ENCODE data around the gene KIF21A. TPM values are rescaled to one million over a fixed set of nuclear protein-coding genes. Genes with fewer than 3 reads are reported as not detected.

Gene KIF21A
- total RNA-seq, 4 donors from 2014 or later: 19.7 to 56.1 (median 29.4) TPM

DNA sequence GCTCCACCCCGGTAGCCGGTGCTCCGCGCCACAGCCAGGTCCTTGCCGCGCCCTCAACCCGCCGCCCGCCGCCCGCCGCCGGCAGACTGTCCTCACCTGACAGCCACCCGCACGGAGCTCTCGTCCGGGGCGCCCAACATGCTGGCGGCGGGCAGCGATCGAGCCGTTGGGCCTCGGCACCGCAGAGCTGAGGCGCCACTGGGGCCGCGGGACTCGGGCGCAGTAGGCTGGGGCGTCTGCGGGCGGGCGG lies 164 bp downstream of the KIF21A start:
- peak in 1 of 4 donors; percentile 80 for TF ChIP-seq POLR2A (IDR thresholded peaks at IDR 0.05)
- TF ChIP-seq, protein P1, sequence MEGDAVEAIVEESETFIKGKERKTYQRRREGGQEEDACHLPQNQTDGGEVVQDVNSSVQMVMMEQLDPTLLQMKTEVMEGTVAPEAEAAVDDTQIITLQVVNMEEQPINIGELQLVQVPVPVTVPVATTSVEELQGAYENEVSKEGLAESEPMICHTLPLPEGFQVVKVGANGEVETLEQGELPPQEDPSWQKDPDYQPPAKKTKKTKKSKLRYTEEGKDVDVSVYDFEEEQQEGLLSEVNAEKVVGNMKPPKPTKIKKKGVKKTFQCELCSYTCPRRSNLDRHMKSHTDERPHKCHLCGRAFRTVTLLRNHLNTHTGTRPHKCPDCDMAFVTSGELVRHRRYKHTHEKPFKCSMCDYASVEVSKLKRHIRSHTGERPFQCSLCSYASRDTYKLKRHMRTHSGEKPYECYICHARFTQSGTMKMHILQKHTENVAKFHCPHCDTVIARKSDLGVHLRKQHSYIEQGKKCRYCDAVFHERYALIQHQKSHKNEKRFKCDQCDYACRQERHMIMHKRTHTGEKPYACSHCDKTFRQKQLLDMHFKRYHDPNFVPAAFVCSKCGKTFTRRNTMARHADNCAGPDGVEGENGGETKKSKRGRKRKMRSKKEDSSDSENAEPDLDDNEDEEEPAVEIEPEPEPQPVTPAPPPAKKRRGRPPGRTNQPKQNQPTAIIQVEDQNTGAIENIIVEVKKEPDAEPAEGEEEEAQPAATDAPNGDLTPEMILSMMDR (IDR thresholded peaks at IDR 0.05): no peak
- no CpG with 5 or more reads among the region's 34 CpGs for WGBS, 2 donors
- Histone ChIP-seq H3K9me3 (no peaks in the 10 kb centered on the region), H3K27ac (peak overlapping the region; percentile 84 to 92 (median 88)), H3K4me1 (peaks cover 4 to 35% (median 13%) of the 10 kb centered on the region in 3 donors), H3K4me3 (peak overlapping the region; percentile 68 to 92 (median 87)), H3K27me3 (no peaks in the 10 kb centered on the region), H3K36me3 (no peaks in the 10 kb centered on the region)
- intact Hi-C loops (cut with DNase I): no loop called here
- DNase-seq: no peak

DNA sequence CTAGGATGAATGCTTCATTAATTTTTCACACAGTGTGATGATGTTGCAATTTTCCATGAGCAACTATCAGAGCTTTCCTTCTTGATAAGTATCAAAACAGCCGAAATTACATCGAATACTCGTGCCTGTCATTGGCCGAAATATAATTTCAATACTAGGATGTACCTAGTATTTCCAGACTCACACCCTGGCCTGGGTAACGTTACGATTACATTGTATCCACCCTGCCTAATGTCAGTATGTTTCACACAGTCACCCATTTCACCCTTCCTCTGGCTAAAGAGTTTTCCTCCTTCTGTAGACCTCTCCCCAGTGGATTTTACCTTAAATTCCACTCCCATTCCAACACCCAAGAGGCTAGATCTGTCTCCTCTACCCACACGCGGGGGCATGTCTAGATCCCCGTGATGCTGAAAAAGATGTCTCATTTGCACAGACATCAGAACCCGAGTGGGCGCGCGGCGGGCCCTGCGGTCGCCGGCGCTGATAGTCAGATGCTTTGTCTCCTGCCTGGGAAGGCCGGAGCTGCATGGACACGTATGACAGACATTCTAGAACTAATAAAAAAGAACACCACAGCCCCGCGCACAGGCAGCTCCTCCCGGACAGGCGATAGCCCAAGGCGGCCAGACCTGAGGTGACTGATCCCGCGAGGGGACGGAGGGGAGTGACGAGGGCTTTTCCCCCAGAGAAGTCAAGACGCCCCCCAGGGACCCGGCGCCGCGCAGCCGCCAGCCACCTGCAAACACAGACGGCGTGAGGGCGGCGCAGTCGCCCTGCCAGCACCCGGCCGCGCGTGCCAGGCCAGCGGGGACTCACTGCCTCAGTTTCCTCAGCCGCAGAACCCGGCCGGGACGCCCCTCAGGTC lies 723 bp downstream of the KIF21A start:
- DNase-seq: no peak
- Histone ChIP-seq H3K9me3 (no peaks in the 10 kb centered on the region), H3K4me3 (peak overlapping the region; percentile 68 to 92 (median 87)), H3K4me1 (peaks cover 4 to 35% (median 13%) of the 10 kb centered on the region in 3 donors), H3K27me3 (no peaks in the 10 kb centered on the region), H3K36me3 (no peaks in the 10 kb centered on the region), H3K27ac (peak overlapping the region; percentile 84 to 92 (median 88))
- intact Hi-C loops (cut with DNase I): no loop called here
- TF ChIP-seq, protein P1 (IDR thresholded peaks at IDR 0.05): no peak
- no peak for TF ChIP-seq POLR2A (IDR thresholded peaks at IDR 0.05)
- WGBS, 2 donors: 6 to 9% methylated on average over 19 to 23 of the region's 49 CpGs

DNA sequence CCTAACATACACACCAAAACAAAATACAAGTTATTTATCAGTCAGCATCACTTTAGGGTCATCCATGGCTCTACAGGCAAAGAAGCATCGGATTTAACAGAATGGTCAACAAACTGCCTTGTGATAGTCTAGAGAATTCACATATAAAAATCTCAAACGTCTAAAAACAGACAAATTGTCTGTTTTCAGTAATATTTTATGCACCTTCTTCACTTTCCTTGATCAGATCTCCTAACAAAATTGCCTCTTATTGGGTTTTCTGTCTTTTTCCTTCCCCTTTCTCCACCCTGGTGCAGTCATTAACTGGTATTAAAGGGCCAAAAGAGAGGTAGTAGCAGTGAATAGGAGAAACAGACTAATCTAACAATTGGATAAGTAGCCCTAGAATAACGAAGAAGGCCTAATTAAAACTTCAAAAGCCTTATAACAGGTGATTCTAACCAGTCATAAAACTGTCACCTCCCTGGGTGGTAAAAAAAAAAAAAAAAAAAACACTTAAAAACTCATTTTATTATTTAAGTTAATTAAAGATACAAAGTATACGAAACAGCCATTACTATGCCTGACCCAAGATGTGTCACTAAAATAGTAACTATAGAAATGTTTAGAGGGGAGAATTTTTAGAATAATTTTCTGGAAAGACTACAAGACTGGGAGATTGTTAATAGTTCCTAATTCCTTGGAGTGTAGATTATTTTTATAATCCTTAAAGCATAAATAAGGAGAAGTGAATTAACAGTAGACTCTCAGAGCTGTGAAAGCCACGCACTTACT lies 1.5 kb downstream of the KIF21A start:
- Histone ChIP-seq H3K27me3 (no peaks in the 10 kb centered on the region), H3K4me3 (peak overlapping the region; percentile 68 to 92 (median 87)), H3K4me1 (peaks cover 4 to 35% (median 13%) of the 10 kb centered on the region in 3 donors), H3K36me3 (no peaks in the 10 kb centered on the region), H3K9me3 (no peaks in the 10 kb centered on the region), H3K27ac (peak overlapping the region in 2 of 4 donors; percentile 85 to 92)
- WGBS, 2 donors: 65 to 69% methylated on average over 5 of the region's 5 CpGs
- TF ChIP-seq POLR2A (IDR thresholded peaks at IDR 0.05): no peak
- TF ChIP-seq, protein P1 (IDR thresholded peaks at IDR 0.05): no peak
- no peak for DNase-seq
- intact Hi-C loops (cut with DNase I): no loop called here

DNA sequence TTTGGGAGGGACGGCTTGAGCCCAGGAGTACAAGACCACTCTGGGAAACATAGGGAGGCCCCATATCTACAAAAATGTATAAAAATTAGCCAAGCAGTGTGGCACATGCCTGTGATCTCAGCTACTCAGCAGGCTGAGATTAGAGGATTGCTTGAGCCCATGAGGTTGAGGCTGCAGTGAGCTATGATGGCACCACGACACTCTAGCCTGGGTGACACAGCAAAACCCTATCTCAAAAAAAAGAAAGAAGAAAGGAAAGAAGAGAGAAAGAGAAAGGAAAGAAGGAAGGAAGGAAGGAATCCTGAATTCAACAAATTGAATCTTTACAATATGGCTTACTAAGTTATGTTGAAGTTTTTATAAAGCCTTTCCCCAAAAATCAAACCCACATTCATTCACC lies 2.1 kb downstream of the KIF21A start:
- Histone ChIP-seq H3K27me3 (no peaks in the 10 kb centered on the region), H3K9me3 (no peaks in the 10 kb centered on the region), H3K27ac (no peak overlapping the region), H3K36me3 (no peaks in the 10 kb centered on the region), H3K4me3 (peak overlapping the region in 1 of 4 donors; percentile 88), H3K4me1 (peaks cover 4 to 35% (median 13%) of the 10 kb centered on the region in 3 donors)
- intact Hi-C loops (cut with DNase I): no loop called here
- 91 to 97% methylated on average over 2 of the region's 2 CpGs for WGBS, 2 donors
- no peak for DNase-seq
- no peak for TF ChIP-seq POLR2A (IDR thresholded peaks at IDR 0.05)
- TF ChIP-seq, protein P1 (IDR thresholded peaks at IDR 0.05): no peak

DNA sequence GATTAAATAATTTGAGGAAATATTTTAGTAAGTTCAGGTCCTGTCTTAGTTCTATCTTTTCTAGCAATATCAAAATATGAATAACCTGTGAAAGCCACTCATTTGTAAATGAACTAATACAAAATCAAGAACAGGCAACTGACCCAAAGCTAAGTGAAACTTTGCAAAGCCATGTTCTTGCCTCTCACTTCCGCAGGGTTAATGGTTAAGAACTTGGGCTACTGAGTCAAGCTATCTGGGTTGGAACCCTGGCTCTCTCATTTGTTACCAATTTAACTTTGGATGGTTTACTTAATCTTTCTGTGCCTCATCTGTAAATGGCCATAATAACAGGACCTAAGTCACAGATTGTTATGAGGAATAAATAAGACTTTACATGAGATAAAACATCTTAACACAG lies 2.8 kb downstream of the KIF21A start:
- TF ChIP-seq, protein P1 (IDR thresholded peaks at IDR 0.05): no peak
- TF ChIP-seq POLR2A (IDR thresholded peaks at IDR 0.05): no peak
- H3K4me1 ChIP-seq: peaks cover 4 to 35% (median 13%) of the 10 kb centered on the region in 3 donors

More for the DNA sequence above, 2.8 kb downstream of the KIF21A start:
- no peaks in the 10 kb centered on the region for H3K36me3 ChIP-seq
- no peak for DNase-seq
- H3K9me3 ChIP-seq: no peaks in the 10 kb centered on the region
- no peaks in the 10 kb centered on the region for H3K27me3 ChIP-seq
- no peak overlapping the region for H3K27ac ChIP-seq
- H3K4me3 ChIP-seq: no peak overlapping the region
- 94 to 96% methylated on average over 1 of the region's 1 CpG for whole genome bisulfite sequencing, 2 donors
- intact Hi-C loops (cut with DNase I): no loop called here
